ENCODE measurements around the gene DNAJC10.

- TF ChIP-seq POLR2A (IDR thresholded peaks at IDR 0.05; ENCODE audit: low read depth), result no peak
- TF ChIP-seq CTCF (IDR thresholded peaks at IDR 0.05), result no peak
Observed at GRCh38 chr2:182822733-182823132, 106.7 kb downstream of the DNAJC10 start.
